ENCODE data around the gene CCNA2. TPM values are rescaled to one million over a fixed set of nuclear protein-coding genes. Genes with fewer than 3 reads are reported as not detected.

The CCNA2 gene
- total RNA-seq, 5 donors from 2014 or later (not counting 1 experiment from before 2014, with no cell fraction given): 0.72 to 2.0 (median 1.5) TPM

DNA sequence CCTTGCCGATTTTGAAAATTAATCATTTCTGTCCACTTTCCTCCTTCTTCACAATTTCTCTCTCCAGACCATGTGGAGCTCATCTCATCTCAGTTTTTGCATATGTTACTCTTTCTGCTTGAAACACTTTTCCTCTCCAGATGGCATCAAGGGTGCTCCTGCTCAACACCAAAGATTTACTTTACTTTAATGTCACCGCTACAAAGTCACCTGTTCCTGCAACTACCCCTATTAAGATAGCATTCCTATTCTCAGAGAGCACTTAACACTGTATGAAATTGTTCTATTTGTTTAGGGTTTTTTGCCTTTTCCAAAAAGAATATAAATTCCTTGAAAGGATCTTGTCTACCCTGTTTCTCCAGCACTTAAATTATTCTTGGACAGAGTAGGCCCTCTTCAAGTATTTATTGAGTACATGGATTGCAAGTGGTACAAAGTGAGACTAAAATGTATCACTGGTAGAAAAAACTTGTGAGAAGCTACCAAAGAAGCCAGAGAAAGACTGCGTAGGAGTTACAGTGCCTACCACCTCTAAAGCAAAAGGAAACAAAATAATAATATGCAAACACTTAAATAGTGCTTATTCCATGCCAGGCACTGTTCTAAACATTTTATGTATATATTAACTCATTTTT, 23.7 kb downstream of the CCNA2 start:
- no peaks in the 10 kb centered on the region for H3K9me3 Mint-ChIP-seq
- Histone ChIP-seq H3K9me3 (no peaks in the 10 kb centered on the region), H3K27me3 (replicated peaks in 1 of 2; ENCODE audit: control insufficient read depth in 2 of 2, extremely low read depth in 1 of 2, insufficient read depth in 2 of 2, low read length in 1 of 2) (no peaks in the 10 kb centered on the region), H3K27ac (ENCODE audit: low read length) (peak overlapping the region; percentile 93), H3K4me1 (ENCODE audit: control insufficient read depth in 1 of 2, extremely low read depth in 1 of 2, insufficient read depth in 2 of 2, low read length in 2 of 2) (peaks cover 13 to 18% of the 10 kb centered on the region in 2 experiments), H3K36me3 (ENCODE audit: control insufficient read depth in 2 of 2, extremely low read depth in 1 of 2, insufficient read depth in 1 of 2, low read length in 1 of 2) (peaks cover 0 to 22% of the 10 kb centered on the region in 2 donors), H3K4me3 (ENCODE audit: control insufficient read depth in 1 of 2, extremely low read depth in 1 of 2, low read length in 1 of 2) (peak overlapping the region in 1 of 2 donors; percentile 74)
- ATAC-seq (replicated peaks in 1 of 4) (no peak), DNase-seq (peak in 1 of 35 experiments; percentile 17)
- peak overlapping the region; percentile 89 to 98 (median 94) for H3K4me3 Mint-ChIP-seq
- no peaks in the 10 kb centered on the region for H3K27me3 Mint-ChIP-seq
- H3K36me3 Mint-ChIP-seq: peaks cover 13% of the 10 kb centered on the region
- WGBS (ENCODE audit: insufficient coverage): 75% methylated on average over 1 of the region's 3 CpGs
- CTCF ChIA-PET: interaction anchor here (0.7 to 1.0 kb wide), 2 partner anchors 13 to 22 kb away, joined by 3 read pairs; no protein-coding TSS in a partner anchor
- H3K4me1 Mint-ChIP-seq: peaks cover 47 to 53% (median 53%) of the 10 kb centered on the region in 3 donors
- POLR2A ChIA-PET: interaction anchor here (0.8 to 1.0 kb wide), 2 partner anchors 25 to 34 kb away, joined by 3 read pairs; no protein-coding TSS in a partner anchor
- H3K27ac Mint-ChIP-seq: peak overlapping the region; percentile 99 to 100

DNA sequence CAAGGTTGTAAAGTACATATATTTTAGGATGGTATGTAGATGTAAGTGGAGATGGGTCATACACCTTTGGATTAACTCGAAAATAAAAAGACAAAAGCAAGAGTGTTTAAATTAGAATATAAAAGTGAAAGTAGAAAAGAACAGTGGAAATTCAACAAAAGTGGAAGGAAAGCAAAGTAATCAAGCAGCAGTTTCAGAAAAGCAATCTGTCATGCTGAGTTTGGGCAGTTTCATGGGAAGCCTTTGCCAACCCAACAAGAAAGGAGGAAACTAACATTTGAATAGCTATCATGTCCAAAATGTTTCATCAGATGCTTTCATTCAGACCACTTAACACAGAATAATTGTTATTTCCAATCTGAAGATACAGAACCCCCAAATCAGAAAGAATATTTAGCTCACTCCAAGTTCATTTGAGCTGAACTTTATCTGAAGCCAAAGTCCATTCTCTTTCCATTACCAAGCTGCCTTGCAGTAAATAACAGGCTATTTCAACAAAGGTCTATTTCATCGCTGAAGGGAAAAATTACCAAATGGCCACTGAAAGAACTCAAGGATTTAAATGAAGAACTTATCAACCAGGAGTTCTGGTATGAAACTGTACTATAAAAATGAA, 24.4 kb downstream of the CCNA2 start:
- H3K27ac Mint-ChIP-seq: peak overlapping the region; percentile 99 to 100
- peak overlapping the region; percentile 28 to 98 (median 89) for H3K4me3 Mint-ChIP-seq
- H3K9me3 ChIP-seq: no peaks in the 10 kb centered on the region
- H3K36me3 ChIP-seq (ENCODE audit: control insufficient read depth in 2 of 2, extremely low read depth in 1 of 2, insufficient read depth in 1 of 2, low read length in 1 of 2): peaks cover 0 to 16% of the 10 kb centered on the region in 2 donors
- no peaks in the 10 kb centered on the region for H3K9me3 Mint-ChIP-seq
- H3K4me3 ChIP-seq (ENCODE audit: control insufficient read depth in 1 of 2, extremely low read depth in 1 of 2, low read length in 1 of 2): no peak overlapping the region
- no peak for ATAC-seq (replicated peaks in 1 of 4)
- peaks cover 7% of the 10 kb centered on the region for H3K36me3 Mint-ChIP-seq
- no peak for DNase-seq
- peaks cover 0 to 2% of the 10 kb centered on the region in 2 donors for H3K27me3 Mint-ChIP-seq
- H3K27me3 ChIP-seq (replicated peaks in 1 of 2; ENCODE audit: control insufficient read depth in 2 of 2, extremely low read depth in 1 of 2, insufficient read depth in 2 of 2, low read length in 1 of 2): no peaks in the 10 kb centered on the region
- H3K27ac ChIP-seq (ENCODE audit: low read length): no peak overlapping the region
- peaks cover 13 to 18% of the 10 kb centered on the region in 2 experiments for H3K4me1 ChIP-seq (ENCODE audit: control insufficient read depth in 1 of 2, extremely low read depth in 1 of 2, insufficient read depth in 2 of 2, low read length in 2 of 2)
- no CpG with 5 or more reads among the region's 2 CpGs for WGBS (ENCODE audit: insufficient coverage)
- ChIA-PET CTCF (interaction anchor here (0.7 to 1.0 kb wide), 2 partner anchors 12 to 22 kb away, joined by 3 read pairs; no protein-coding TSS in a partner anchor), POLR2A (interaction anchor here (0.8 to 1.0 kb wide), 2 partner anchors 25 to 35 kb away, joined by 3 read pairs; no protein-coding TSS in a partner anchor)
- peaks cover 47 to 52% (median 48%) of the 10 kb centered on the region in 3 donors for H3K4me1 Mint-ChIP-seq

DNA sequence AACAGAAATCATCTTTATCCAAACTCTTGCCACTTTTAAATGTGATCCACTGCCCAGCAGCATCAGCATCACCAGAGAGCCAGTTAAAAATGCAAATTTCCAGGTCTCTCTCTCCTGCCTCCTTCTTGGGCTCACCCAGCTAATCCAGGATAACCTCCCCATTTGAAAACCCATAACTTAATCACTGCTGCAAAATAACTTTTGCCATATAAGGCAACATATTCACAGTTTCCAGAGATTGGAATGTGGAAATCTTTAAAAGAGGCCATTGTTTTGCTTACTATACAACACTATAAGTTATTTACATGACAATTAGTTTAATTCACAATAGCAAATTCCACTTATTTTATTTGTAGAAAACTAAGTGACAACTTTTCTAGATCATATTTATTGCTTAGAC, 27.4 kb downstream of the CCNA2 start:
- Histone ChIP-seq H3K27me3 (replicated peaks in 1 of 2; ENCODE audit: control insufficient read depth in 2 of 2, extremely low read depth in 1 of 2, insufficient read depth in 2 of 2, low read length in 1 of 2) (no peaks in the 10 kb centered on the region), H3K4me1 (ENCODE audit: control insufficient read depth in 1 of 2, extremely low read depth in 1 of 2, insufficient read depth in 2 of 2, low read length in 2 of 2) (peaks cover 6 to 10% of the 10 kb centered on the region in 2 experiments), H3K9me3 (no peaks in the 10 kb centered on the region), H3K36me3 (ENCODE audit: control insufficient read depth in 2 of 2, extremely low read depth in 1 of 2, insufficient read depth in 1 of 2, low read length in 1 of 2) (no peaks in the 10 kb centered on the region), H3K4me3 (ENCODE audit: control insufficient read depth in 1 of 2, extremely low read depth in 1 of 2, low read length in 1 of 2) (no peak overlapping the region), H3K27ac (ENCODE audit: low read length) (no peak overlapping the region)
- Mint-ChIP-seq H3K36me3 (no peaks in the 10 kb centered on the region), H3K4me1 (peaks cover 30 to 35% (median 31%) of the 10 kb centered on the region in 3 donors), H3K4me3 (no peak overlapping the region), H3K27me3 (peaks cover 3 to 5% of the 10 kb centered on the region in 2 donors), H3K9me3 (no peaks in the 10 kb centered on the region), H3K27ac (no peak overlapping the region)
- no peak for ATAC-seq (replicated peaks in 1 of 4)
- POLR2A ChIA-PET: no interaction called here
- CTCF ChIA-PET: interaction anchor here in 1 of 2 donors (0.6 kb wide), 1 partner anchor 14 kb away, joined by 3 read pairs; no protein-coding TSS in a partner anchor
- DNase-seq: no peak

DNA sequence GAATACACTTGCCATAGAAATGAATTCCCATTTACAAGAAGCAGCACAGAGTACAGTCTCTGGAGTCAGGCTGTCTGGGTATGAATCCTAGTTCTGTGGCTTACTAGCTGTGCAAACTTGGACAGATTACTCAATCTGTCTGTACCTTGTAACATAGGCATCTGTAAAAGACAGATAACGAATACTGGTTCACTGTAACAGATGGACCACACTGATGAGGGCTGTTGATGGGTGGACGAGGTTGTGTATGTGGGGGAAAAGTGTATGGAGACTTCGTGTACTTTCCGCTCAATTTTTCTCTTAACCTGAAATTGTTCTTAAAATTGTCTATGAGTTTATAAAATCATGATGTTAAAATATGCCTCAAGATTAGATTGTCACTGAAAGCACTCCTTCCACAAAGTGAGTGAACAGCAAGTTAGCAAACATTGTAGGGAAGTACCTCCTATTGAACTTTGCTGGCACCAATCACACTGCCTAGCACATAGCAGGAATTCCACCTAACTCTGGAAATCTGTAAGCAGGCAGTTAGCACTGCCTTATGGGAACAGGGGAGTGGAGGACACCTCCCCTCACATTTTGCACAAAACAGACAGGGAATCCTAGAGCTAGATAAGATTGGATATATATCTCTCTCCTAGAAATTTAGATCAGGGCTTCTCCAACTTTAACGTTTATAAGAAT, 29.0 kb downstream of the CCNA2 start:
- ChIA-PET CTCF (no interaction called here), POLR2A (no interaction called here)
- WGBS (ENCODE audit: insufficient coverage): 90% methylated on average over 2 of the region's 5 CpGs
- Histone ChIP-seq H3K27me3 (replicated peaks in 1 of 2; ENCODE audit: control insufficient read depth in 2 of 2, extremely low read depth in 1 of 2, insufficient read depth in 2 of 2, low read length in 1 of 2) (no peaks in the 10 kb centered on the region), H3K4me3 (ENCODE audit: control insufficient read depth in 1 of 2, extremely low read depth in 1 of 2, low read length in 1 of 2) (no peak overlapping the region), H3K9me3 (no peaks in the 10 kb centered on the region), H3K4me1 (ENCODE audit: control insufficient read depth in 1 of 2, extremely low read depth in 1 of 2, insufficient read depth in 2 of 2, low read length in 2 of 2) (peaks cover 3% of the 10 kb centered on the region in 2 experiments), H3K27ac (ENCODE audit: low read length) (no peak overlapping the region), H3K36me3 (ENCODE audit: control insufficient read depth in 2 of 2, extremely low read depth in 1 of 2, insufficient read depth in 1 of 2, low read length in 1 of 2) (no peaks in the 10 kb centered on the region)
- Mint-ChIP-seq H3K27ac (no peak overlapping the region), H3K4me3 (no peak overlapping the region), H3K27me3 (peaks cover 5 to 9% of the 10 kb centered on the region in 2 donors), H3K36me3 (no peaks in the 10 kb centered on the region), H3K9me3 (no peaks in the 10 kb centered on the region), H3K4me1 (peaks cover 15 to 18% (median 15%) of the 10 kb centered on the region in 3 donors)
- DNase-seq (no peak), ATAC-seq (replicated peaks in 1 of 4) (no peak)

DNA sequence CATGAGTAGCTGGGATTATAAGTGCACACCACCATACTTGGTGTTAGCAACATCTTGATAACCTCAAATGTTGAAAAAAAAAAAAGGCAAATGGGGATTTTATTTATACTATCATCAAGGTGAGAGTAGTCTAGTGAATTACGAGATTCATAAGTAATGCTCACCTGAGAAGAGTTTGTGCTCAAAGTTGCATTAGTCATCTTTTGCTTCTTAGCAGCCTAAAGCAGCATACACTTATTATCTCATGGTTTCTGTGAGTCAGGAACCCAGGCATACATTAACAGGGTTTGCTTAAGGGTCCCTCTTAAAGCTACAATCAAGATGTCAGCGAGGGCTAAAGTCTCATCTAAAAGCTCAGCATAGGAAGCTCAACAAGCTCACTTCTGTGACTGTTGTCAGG, 30.7 kb downstream of the CCNA2 start:
- ATAC-seq (replicated peaks in 1 of 4) (no peak), DNase-seq (no peak)
- Histone ChIP-seq H3K27ac (ENCODE audit: low read length) (no peak overlapping the region), H3K4me1 (ENCODE audit: control insufficient read depth in 1 of 2, extremely low read depth in 1 of 2, insufficient read depth in 2 of 2, low read length in 2 of 2) (peaks cover 0 to 3% of the 10 kb centered on the region in 2 experiments), H3K27me3 (replicated peaks in 1 of 2; ENCODE audit: control insufficient read depth in 2 of 2, extremely low read depth in 1 of 2, insufficient read depth in 2 of 2, low read length in 1 of 2) (no peaks in the 10 kb centered on the region), H3K36me3 (ENCODE audit: control insufficient read depth in 2 of 2, extremely low read depth in 1 of 2, insufficient read depth in 1 of 2, low read length in 1 of 2) (no peaks in the 10 kb centered on the region), H3K9me3 (no peaks in the 10 kb centered on the region), H3K4me3 (ENCODE audit: control insufficient read depth in 1 of 2, extremely low read depth in 1 of 2, low read length in 1 of 2) (no peak overlapping the region)
- ChIA-PET CTCF (interaction anchor here in 1 of 2 donors (0.8 kb wide), 1 partner anchor 15 kb away, joined by 5 read pairs; no protein-coding TSS in a partner anchor), POLR2A (no interaction called here)
- peaks cover 5 to 11% (median 6%) of the 10 kb centered on the region in 3 donors for H3K4me1 Mint-ChIP-seq
- 100% methylated on average over 1 of the region's 2 CpGs for WGBS (ENCODE audit: insufficient coverage)
- peaks cover 14 to 21% of the 10 kb centered on the region in 2 donors for H3K27me3 Mint-ChIP-seq
- H3K9me3 Mint-ChIP-seq: no peaks in the 10 kb centered on the region
- H3K27ac Mint-ChIP-seq: no peak overlapping the region
- no peak overlapping the region for H3K4me3 Mint-ChIP-seq
- no peaks in the 10 kb centered on the region for H3K36me3 Mint-ChIP-seq

DNA sequence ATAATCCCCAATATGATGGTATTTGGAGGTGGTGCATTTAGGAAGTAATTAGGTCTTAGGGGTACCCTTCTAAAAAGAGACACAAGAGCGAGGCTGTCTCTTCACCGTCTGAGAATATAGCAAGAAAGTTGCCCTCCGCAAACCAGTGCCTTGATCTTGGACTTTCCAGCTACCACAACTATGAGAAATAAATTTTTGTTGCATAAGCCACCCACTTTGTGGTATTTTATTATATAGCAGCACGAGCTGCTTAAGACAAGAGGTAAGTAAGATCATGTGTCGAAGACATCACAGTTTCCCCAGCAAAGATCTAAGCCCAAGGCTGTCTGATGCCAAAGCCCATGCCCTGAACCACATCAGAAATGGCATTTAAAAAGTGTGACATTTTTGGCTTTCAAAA, 32.2 kb downstream of the CCNA2 start:
- Histone ChIP-seq H3K4me3 (ENCODE audit: control insufficient read depth in 1 of 2, extremely low read depth in 1 of 2, low read length in 1 of 2) (no peak overlapping the region), H3K27ac (ENCODE audit: low read length) (no peak overlapping the region), H3K9me3 (no peaks in the 10 kb centered on the region), H3K4me1 (ENCODE audit: control insufficient read depth in 1 of 2, extremely low read depth in 1 of 2, insufficient read depth in 2 of 2, low read length in 2 of 2) (peaks cover 0 to 3% of the 10 kb centered on the region in 2 experiments), H3K27me3 (replicated peaks in 1 of 2; ENCODE audit: control insufficient read depth in 2 of 2, extremely low read depth in 1 of 2, insufficient read depth in 2 of 2, low read length in 1 of 2) (no peaks in the 10 kb centered on the region), H3K36me3 (ENCODE audit: control insufficient read depth in 2 of 2, extremely low read depth in 1 of 2, insufficient read depth in 1 of 2, low read length in 1 of 2) (no peaks in the 10 kb centered on the region)
- H3K27ac Mint-ChIP-seq: no peak overlapping the region
- DNase-seq: no peak
- no peak overlapping the region for H3K4me3 Mint-ChIP-seq
- peaks cover 16 to 32% of the 10 kb centered on the region in 2 donors for H3K27me3 Mint-ChIP-seq
- H3K4me1 Mint-ChIP-seq: peaks cover 5 to 11% (median 6%) of the 10 kb centered on the region in 3 donors
- ChIA-PET CTCF (no interaction called here), POLR2A (no interaction called here)
- no peak for ATAC-seq (replicated peaks in 1 of 4)
- WGBS (ENCODE audit: insufficient coverage): 60% methylated on average over 1 of the region's 5 CpGs
- no peaks in the 10 kb centered on the region for H3K9me3 Mint-ChIP-seq
- H3K36me3 Mint-ChIP-seq: no peaks in the 10 kb centered on the region

Data from T-cell (primary cell).